Activated CD4-positive, alpha-beta T cell treated with anti-CD3 and anti-CD28 coated beads, Interleukin-2, amount 10 ng/mL, durations not matched to agents 24 days and 14 days (primary cell): ENCODE measurements around the gene PICALM. TPM values are rescaled to one million over a fixed set of nuclear protein-coding genes. Genes with fewer than 3 reads are reported as not detected.

Experiments used
- DNase-seq: peaks from one replicate; pipeline ENCODE4 v3.0.0; 2022
- H3K27ac Mint-ChIP-seq: one replicate; pipeline ENCODE4 v1.8.0; 2022; ENCODE audit warnings: mild to moderate bottlenecking, mixed read lengths
- H3K27me3 Mint-ChIP-seq: one replicate; pipeline ENCODE4 v1.8.0; 2022; ENCODE audit warnings: mixed read lengths
- H3K36me3 Mint-ChIP-seq: one replicate; pipeline ENCODE4 v1.8.0; 2022; ENCODE audit warnings: low read depth, mild to moderate bottlenecking, mixed read lengths
- H3K4me1 Mint-ChIP-seq: one replicate; pipeline ENCODE4 v1.8.0; 2021; ENCODE audit warnings: mixed read lengths
- H3K4me3 Mint-ChIP-seq: one replicate; pipeline ENCODE4 v1.8.0; 2022; ENCODE audit warnings: mild to moderate bottlenecking, moderate library complexity, mixed read lengths
- H3K9me3 Mint-ChIP-seq: one replicate; pipeline ENCODE4 v1.8.0; 2021; ENCODE audit warnings: mixed read lengths
- intact Hi-C: fragments of 100-400 bp; cut with micrococcal nuclease; formaldehyde crosslinking; loops from one replicate; pipeline ENCODE4 v1.15.1; 2023
- total RNA-seq: library from RNA; stranded (reverse); gene quantifications from 2 replicates; pipeline ENCODE4 v1.2.3, GENCODE V29; 2022

The PICALM gene
- total RNA-seq, 1 donor from 2014 or later = 156 TPM

DNA sequence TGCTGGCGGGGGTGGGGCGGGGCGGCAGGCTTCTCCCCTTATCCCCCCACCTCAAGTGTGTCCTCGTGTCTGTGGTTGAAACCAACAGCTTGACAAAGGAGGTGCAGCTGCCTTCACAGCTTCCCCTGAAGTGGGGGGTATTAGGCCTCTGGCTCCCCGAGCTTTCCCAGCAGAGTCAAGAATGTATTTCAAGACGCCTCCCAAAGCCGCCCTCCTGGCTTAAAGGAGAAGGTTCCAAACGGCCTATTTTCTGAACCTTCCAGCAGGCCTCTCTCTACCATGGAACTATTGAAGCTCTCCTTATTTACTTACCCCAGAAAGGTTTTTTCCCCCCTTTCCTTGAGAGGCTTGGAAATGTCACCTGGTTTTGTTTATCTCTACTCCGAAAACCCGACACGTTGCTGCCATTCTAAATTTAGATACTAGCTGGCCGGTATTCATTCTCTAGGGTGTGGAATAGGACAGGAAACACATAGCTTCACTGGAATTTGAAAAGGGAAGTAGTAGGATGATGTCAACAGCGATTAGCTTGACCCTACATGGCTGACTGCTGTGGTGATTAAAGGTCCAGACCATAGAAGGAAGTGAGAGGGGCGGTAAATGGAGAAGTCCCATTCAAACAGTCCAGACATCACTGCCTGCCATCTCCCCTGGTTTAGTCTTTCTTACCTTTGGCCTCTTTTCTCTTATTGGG is 671 bp upstream of the PICALM start:
- H3K27ac Mint-ChIP-seq = peak overlapping the region; percentile 89
- DNase-seq = no peak
- peaks cover 27% of the 10 kb centered on the region for H3K36me3 Mint-ChIP-seq
- peak overlapping the region; percentile 100 for H3K4me3 Mint-ChIP-seq
- peaks cover 4% of the 10 kb centered on the region for H3K9me3 Mint-ChIP-seq
- H3K27me3 Mint-ChIP-seq = peaks cover 3% of the 10 kb centered on the region
- peaks cover 29% of the 10 kb centered on the region for H3K4me1 Mint-ChIP-seq
- intact Hi-C loops = loop anchor here (1.0 to 10.0 kb wide), 10 partner anchors 47 to 440 kb away; partner anchors contain the start of gene CREBZF

DNA sequence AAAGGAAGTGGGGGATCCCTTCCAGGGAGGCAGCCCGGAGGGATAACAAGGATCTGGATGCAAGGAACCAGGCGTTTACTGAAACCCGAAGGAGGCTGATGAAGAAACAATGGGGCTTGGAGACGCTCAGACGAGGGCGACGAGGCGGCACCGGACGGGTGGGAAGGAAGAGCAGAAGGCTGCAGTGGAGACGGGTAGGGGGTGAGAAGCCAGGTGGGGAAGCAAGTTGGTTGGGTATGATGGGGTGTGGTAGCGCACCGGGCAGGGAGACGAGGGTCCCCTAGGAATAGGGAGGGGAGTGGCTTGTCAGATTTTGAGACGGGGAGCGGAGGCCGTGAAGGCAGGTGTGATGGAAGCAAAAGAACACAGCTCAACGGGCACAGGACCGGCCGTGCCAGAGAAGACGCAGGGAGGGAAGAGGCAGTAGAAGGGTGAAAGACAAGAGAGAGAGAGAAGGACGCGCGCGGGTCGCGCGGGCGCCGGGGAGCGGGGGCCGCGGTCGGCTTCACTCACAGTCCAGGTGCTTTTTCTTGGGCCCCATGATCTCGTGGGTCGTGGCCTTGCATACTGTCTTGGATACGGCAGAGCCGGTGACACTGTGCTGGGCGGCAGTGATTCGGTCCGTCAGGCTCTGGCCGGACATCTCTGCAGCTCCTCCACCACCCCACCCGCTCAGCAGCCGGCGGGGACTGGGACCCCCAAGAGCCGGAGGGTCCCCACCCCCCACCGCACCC is 579 bp downstream of the PICALM start:
- Mint-ChIP-seq H3K4me3 (peak overlapping the region; percentile 100), H3K27ac (peak overlapping the region; percentile 97), H3K9me3 (peaks cover 4% of the 10 kb centered on the region), H3K36me3 (peaks cover 28% of the 10 kb centered on the region), H3K27me3 (no peaks in the 10 kb centered on the region), H3K4me1 (peaks cover 37% of the 10 kb centered on the region)
- intact Hi-C loops = loop anchor here (2.0 to 10.0 kb wide), 5 partner anchors 70 to 404 kb away; partner anchors contain the start of gene CREBZF
- peak; percentile 83 for DNase-seq

DNA sequence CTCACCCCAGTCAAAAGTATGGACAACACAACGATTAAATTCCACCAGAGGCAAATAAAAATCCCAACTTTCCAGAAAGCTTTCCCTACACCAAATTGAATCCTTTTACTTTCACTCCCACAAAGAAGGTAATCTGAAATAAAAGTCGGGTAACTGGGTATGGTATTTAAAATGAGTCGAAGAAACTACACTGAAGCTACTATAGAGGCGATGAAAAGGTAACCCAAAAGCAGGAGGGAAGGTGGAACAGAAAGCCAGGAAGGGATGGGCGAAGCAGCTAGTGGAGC is 1.1 kb downstream of the PICALM start:
- peaks cover 40% of the 10 kb centered on the region for H3K4me1 Mint-ChIP-seq
- peaks cover 4% of the 10 kb centered on the region for H3K9me3 Mint-ChIP-seq
- intact Hi-C loops = loop anchor here (1.0 to 10.0 kb wide), 7 partner anchors 20 to 403 kb away; partner anchors contain the start of gene CREBZF
- no peak for DNase-seq
- peaks cover 29% of the 10 kb centered on the region for H3K36me3 Mint-ChIP-seq
- H3K27ac Mint-ChIP-seq = peak overlapping the region; percentile 97
- peak overlapping the region; percentile 100 for H3K4me3 Mint-ChIP-seq
- no peaks in the 10 kb centered on the region for H3K27me3 Mint-ChIP-seq

DNA sequence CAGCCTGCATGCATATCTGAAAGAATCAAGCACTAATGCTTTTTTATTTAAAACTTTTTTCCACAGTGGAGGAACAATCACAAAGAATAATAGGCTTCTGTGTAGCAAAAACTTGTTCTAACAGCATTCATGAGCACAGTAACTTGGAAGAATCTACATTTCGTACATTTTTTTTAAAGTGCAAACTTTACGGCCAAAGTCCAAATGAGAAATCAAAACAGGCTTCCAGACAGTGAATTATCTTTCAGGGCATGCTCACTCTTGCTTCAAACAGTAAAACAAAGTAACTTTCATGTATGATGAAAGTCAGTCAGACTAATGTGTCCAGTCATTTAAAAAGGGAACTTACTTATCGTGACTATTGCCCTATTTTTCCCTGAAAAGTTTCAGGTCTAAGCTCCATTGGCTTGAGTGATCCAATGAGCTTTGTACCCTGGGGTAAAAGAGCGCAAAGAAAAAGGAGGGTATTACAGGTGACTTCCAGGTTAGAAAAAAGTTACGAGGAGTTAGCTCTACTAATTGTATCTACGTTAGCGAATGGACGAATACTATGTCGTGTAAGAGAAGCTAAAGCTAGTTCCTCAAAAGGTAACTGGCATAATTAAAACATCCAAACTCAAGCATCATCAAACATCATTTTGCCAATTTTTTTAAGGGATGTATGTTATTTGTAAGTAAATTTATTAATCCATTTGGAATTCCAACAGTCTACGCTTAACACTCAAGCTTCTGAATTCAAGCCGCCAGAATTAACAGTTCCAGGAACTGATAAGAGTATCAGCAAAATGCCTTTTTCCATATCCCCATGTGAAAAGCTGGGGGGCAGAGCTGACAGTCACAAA is 1.7 kb downstream of the PICALM start:
- peak; percentile 65 for DNase-seq
- intact Hi-C loops = loop anchor here (1.0 to 10.0 kb wide), 5 partner anchors 20 to 402 kb away; partner anchors contain the start of gene CREBZF
- no peaks in the 10 kb centered on the region for H3K27me3 Mint-ChIP-seq
- peak overlapping the region; percentile 97 for H3K27ac Mint-ChIP-seq
- peaks cover 31% of the 10 kb centered on the region for H3K36me3 Mint-ChIP-seq
- peaks cover 43% of the 10 kb centered on the region for H3K4me1 Mint-ChIP-seq
- peak overlapping the region; percentile 100 for H3K4me3 Mint-ChIP-seq
- peaks cover 4% of the 10 kb centered on the region for H3K9me3 Mint-ChIP-seq

DNA sequence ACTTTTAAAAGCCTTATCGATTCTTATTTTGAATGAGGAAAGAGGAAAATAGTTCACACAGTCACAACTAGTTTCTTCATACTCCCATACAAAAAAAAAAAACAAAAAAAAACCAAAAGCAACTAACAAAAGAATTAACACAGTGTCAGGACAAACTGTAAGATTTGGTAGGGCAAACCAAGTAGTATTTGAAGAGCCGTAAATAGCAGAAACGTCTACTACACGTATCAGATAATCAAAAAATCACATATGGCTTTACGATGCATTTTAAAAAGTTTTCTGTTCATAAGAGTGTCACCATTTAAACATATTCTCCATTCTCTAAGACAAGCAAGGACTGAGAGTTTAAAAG is 2.3 kb downstream of the PICALM start:
- peaks cover 35% of the 10 kb centered on the region for H3K36me3 Mint-ChIP-seq
- H3K9me3 Mint-ChIP-seq = peaks cover 4% of the 10 kb centered on the region
- no peak for DNase-seq
- H3K4me1 Mint-ChIP-seq = peaks cover 47% of the 10 kb centered on the region
- peak overlapping the region; percentile 97 for H3K27ac Mint-ChIP-seq
- intact Hi-C loops = loop anchor here (1.0 to 10.0 kb wide), 5 partner anchors 19 to 402 kb away; partner anchors contain the start of gene CREBZF
- H3K4me3 Mint-ChIP-seq = peak overlapping the region; percentile 100
- no peaks in the 10 kb centered on the region for H3K27me3 Mint-ChIP-seq

DNA sequence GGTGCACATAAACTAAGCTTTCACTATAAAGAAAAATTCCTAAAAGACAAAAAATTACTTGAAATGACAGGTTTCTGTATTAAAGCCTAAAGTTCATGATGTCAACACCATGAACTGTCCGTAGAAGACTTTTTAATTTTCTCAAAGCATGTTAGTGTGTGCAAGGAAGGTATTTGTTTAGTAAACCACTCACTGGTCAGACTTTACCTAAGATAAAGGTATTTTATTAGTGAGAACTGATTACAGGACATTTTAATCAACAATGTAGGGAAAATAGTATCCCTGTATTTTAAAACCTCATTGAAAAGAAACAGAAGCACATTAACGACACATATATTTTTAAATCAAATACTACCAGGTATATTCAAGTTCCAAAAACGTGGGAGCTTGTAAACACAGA is 2.9 kb downstream of the PICALM start:
- H3K36me3 Mint-ChIP-seq = peaks cover 41% of the 10 kb centered on the region
- H3K27ac Mint-ChIP-seq = peak overlapping the region; percentile 97
- DNase-seq = no peak
- intact Hi-C loops = loop anchor here (2.0 to 10.0 kb wide), 4 partner anchors 119 to 401 kb away; partner anchors contain the start of gene CREBZF
- peaks cover 52% of the 10 kb centered on the region for H3K4me1 Mint-ChIP-seq
- no peaks in the 10 kb centered on the region for H3K27me3 Mint-ChIP-seq
- peaks cover 8% of the 10 kb centered on the region for H3K9me3 Mint-ChIP-seq
- H3K4me3 Mint-ChIP-seq = peak overlapping the region; percentile 100

DNA sequence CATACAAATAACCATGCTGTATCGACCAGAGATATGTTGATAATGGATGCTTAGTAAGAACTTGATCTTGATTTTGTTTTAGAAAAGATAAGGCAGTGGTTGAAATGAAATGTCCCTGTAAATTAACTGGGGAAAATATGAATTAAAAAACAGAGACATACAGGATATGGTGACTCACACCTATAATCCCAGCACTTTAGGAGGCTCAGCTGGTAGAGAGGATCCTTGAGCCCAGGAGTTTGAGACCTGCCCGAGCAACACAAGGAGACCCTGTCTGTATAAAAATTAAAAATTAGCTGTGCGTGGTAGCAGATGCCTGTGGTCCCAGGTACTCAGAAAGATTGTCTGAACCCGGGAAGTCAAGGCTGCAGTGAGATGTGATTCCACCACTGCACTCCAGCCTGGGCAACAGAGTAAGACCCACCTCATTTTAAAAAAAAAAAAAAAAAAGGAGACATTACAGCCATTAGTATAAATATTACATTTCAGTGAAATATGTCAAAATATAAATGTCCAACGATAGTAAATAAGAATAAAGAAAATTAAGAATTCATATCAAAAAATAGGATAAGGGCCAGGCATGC is 4.6 kb downstream of the PICALM start:
- H3K4me3 Mint-ChIP-seq = peak overlapping the region; percentile 100
- intact Hi-C loops = loop anchor here (2.0 to 10.0 kb wide), 3 partner anchors 118 to 400 kb away; partner anchors contain the start of gene CREBZF
- peak overlapping the region; percentile 74 for H3K27ac Mint-ChIP-seq
- peaks cover 50% of the 10 kb centered on the region for H3K4me1 Mint-ChIP-seq
- no peaks in the 10 kb centered on the region for H3K27me3 Mint-ChIP-seq
- no peak for DNase-seq
- H3K9me3 Mint-ChIP-seq = peaks cover 4% of the 10 kb centered on the region
- peaks cover 50% of the 10 kb centered on the region for H3K36me3 Mint-ChIP-seq

DNA sequence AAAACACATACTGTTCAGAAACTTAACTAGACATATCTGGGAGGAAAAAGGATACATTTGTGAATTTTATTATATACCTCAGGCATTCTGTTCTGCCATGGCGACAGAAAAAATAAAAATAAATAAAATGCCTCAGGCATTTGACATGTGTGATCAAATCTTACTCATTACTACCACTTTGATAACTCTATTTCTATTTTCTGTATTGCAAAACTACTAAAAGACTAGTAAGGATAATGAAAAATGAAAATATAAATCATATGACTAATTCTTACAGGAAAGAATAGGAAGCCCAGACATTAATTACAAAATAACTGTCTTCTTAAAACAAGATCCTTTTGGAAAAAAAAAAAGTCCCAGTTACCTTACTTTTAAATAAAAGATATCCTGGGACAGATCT is 5.3 kb downstream of the PICALM start:
- H3K27ac Mint-ChIP-seq = no peak overlapping the region
- peaks cover 56% of the 10 kb centered on the region for H3K4me1 Mint-ChIP-seq
- intact Hi-C loops = loop anchor here (10.0 kb wide), 2 partner anchors 309 to 399 kb away; partner anchors contain the start of gene CREBZF
- no peaks in the 10 kb centered on the region for H3K27me3 Mint-ChIP-seq
- no peak for DNase-seq
- H3K4me3 Mint-ChIP-seq = peak overlapping the region; percentile 100
- peaks cover 50% of the 10 kb centered on the region for H3K36me3 Mint-ChIP-seq
- H3K9me3 Mint-ChIP-seq = peaks cover 4% of the 10 kb centered on the region

DNA sequence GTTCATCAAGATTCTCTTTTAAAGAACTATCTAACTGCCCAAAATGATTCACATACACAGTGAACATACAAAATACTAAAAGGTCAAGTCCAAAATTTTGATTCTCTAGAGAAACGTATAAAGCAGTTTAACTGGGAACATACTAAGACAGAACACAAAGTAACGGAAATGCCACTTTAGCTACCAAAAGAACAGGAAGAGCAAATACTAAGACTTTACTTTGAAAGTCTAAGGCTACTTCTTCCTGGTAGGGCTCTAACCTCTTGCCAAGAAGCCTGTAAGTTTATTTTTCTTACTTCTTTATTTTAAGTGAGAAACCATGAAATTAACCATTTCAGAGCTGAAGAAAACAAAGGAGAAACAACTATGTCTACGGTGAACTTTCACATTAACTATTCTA is 6.2 kb downstream of the PICALM start:
- Mint-ChIP-seq H3K27me3 (no peaks in the 10 kb centered on the region), H3K36me3 (peaks cover 43% of the 10 kb centered on the region), H3K27ac (peak overlapping the region; percentile 54), H3K4me1 (peaks cover 60% of the 10 kb centered on the region), H3K4me3 (peak overlapping the region; percentile 70), H3K9me3 (peaks cover 4% of the 10 kb centered on the region)
- intact Hi-C loops = loop anchor here (10.0 kb wide), 2 partner anchors 308 to 398 kb away; partner anchors contain the start of gene CREBZF
- no peak for DNase-seq

DNA sequence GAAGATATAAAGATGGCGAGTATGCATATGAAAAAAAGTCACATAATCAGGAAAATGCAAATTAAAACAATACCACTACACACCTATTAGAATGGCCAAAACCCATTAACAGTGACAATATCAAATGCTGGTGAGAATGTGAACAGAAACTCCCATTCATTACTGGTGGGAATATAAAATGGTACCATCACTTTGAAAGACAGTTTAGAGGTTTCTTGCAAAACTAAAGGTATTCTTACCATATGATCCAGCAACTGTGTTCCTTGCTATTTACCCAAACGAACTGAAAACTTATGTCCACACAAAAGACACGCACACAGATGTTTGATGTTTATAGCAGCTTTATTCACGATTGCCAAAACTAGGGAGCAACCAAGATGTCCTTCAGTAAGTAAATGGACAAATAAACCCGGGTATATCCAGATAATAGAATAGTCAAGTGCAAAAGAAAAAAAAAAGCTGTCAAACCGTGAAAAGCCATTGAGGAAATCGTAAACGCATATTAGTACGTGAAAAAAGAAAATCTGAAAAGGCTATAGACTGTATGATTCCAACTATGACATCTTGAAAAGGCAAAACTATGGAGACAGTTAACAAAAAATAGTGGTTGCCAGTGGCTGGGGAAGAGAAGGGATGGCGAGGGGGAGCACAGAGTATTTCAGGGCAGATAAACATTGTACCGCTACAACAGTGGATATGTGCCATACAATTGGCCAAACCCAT is 7.2 kb downstream of the PICALM start:
- intact Hi-C loops = loop anchor here (10.0 kb wide), 2 partner anchors 307 to 397 kb away; partner anchors contain the start of gene CREBZF
- H3K4me3 Mint-ChIP-seq = peak overlapping the region; percentile 53
- peak overlapping the region; percentile 51 for H3K27ac Mint-ChIP-seq
- no peaks in the 10 kb centered on the region for H3K27me3 Mint-ChIP-seq
- peaks cover 66% of the 10 kb centered on the region for H3K4me1 Mint-ChIP-seq
- H3K36me3 Mint-ChIP-seq = peaks cover 38% of the 10 kb centered on the region
- DNase-seq = no peak
- peaks cover 4% of the 10 kb centered on the region for H3K9me3 Mint-ChIP-seq

DNA sequence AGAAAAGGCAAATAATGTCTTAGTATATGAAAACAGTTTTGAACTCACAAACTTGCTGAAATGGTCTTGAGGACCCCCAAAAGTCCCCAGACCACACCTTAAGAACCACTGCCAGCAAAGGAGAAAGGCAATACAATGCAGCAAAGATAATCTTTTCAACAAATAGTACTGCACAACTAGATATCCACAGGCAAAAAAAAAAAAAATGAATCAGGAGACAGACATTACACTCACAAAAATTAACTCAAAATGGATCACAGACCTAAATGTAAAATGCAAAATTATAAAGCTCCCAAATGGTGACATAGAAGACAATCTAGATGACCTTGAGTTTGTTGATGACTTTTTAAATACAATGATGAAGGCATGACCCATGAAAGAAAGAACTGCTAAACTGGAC is 8.3 kb downstream of the PICALM start:
- peak overlapping the region; percentile 27 for H3K27ac Mint-ChIP-seq
- H3K9me3 Mint-ChIP-seq = peaks cover 4% of the 10 kb centered on the region
- no peaks in the 10 kb centered on the region for H3K27me3 Mint-ChIP-seq
- DNase-seq = no peak
- H3K4me3 Mint-ChIP-seq = peak overlapping the region; percentile 53
- intact Hi-C loops = loop anchor here (10.0 kb wide), 2 partner anchors 306 to 396 kb away; partner anchors contain the start of gene CREBZF
- peaks cover 37% of the 10 kb centered on the region for H3K36me3 Mint-ChIP-seq
- peaks cover 63% of the 10 kb centered on the region for H3K4me1 Mint-ChIP-seq

DNA sequence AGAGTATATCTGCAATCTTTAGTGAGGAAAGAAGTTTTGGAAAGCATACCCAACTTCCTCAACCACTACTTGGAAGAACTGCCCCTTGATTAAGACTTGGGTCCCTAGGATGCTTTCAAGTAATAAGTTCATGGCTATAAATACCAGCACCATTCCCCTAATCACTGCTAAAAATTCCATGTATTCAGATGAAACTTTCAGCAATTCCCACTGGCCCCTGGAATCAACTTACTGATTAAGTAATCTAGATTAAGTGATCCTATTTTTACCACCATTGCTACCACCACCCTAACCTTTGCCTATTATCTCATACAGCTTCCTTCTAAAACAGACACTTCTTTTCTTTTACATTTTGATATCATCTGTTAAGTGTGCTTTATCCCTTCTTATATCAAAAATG is 10.5 kb downstream of the PICALM start:
- peaks cover 4% of the 10 kb centered on the region for H3K9me3 Mint-ChIP-seq
- DNase-seq = no peak
- peaks cover 37% of the 10 kb centered on the region for H3K36me3 Mint-ChIP-seq
- H3K4me3 Mint-ChIP-seq = no peak overlapping the region
- H3K27ac Mint-ChIP-seq = no peak overlapping the region
- peaks cover 59% of the 10 kb centered on the region for H3K4me1 Mint-ChIP-seq
- no peaks in the 10 kb centered on the region for H3K27me3 Mint-ChIP-seq
- intact Hi-C loops = no loop called here
